WTC11 (cell line): ENCODE data around the gene EIF3K. TPM values are rescaled to one million over a fixed set of nuclear protein-coding genes. Genes with fewer than 3 reads are reported as not detected.
A peak's percentile ranks its signal among the peaks of the same experiment; 100 is the strongest.

ENCODE experiments used
- ATAC-seq: fragments of 200-7000 bp; cut with Tn5 transposase; 2 replicates; pipeline ENCODE4 v1.10.0; 2021; ENCODE audit warnings: mild to moderate bottlenecking, moderate library complexity
- CTCF ChIA-PET: fragments of 300-600 bp; sonication (Branson Sonifier 250); formaldehyde crosslinking; loops from one replicate; lab custom pipeline; 2021; ENCODE audit warnings: antibody characterized with exemption; lab: Charles Lee
- POLR2A ChIA-PET: fragments of 350-600 bp; sonication (Branson Sonifier 250); formaldehyde crosslinking; loops from one replicate; lab custom pipeline; 2021; ENCODE audit warnings: antibody characterized with exemption; lab: Charles Lee
- DNase-seq: peaks from one replicate; pipeline ENCODE4 v3.0.0; 2021; ENCODE audit warnings: low spot score
- H3K27ac Mint-ChIP-seq: 2 replicates; pipeline ENCODE4 v1.8.0; 2021; ENCODE audit warnings: mixed read lengths
- H3K27me3 Mint-ChIP-seq: 2 replicates; pipeline ENCODE4 v1.8.0; 2021; ENCODE audit warnings: low read depth, mild to moderate bottlenecking, moderate library complexity, mixed read lengths
- H3K36me3 Mint-ChIP-seq: 2 replicates; pipeline ENCODE4 v1.8.0; 2021; ENCODE audit warnings: mixed read lengths
- H3K4me1 Mint-ChIP-seq: 2 replicates; pipeline ENCODE4 v1.8.0; 2022; ENCODE audit warnings: mixed read lengths
- H3K4me3 Mint-ChIP-seq: 2 replicates; pipeline ENCODE4 v1.8.0; 2021; ENCODE audit warnings: mild to moderate bottlenecking, moderate library complexity, mixed read lengths
- H3K9me3 Mint-ChIP-seq: 2 replicates; pipeline ENCODE4 v1.8.0; 2021; ENCODE audit warnings: mixed read lengths
- ETV6 ChIP-seq: sonication (generic); formaldehyde crosslinking; IDR thresholded peaks from 2 replicates; pipeline ENCODE4 v1.8.1; 2022; ENCODE audit warnings: mild to moderate bottlenecking, missing genetic modification reagents
- FOXK1 ChIP-seq: sonication (generic); formaldehyde crosslinking; IDR thresholded peaks from 2 replicates; pipeline ENCODE4 v1.8.0; 2022; ENCODE audit warnings: mild to moderate bottlenecking, moderate library complexity, missing genetic modification reagents
- FOXP1 ChIP-seq: sonication (generic); formaldehyde crosslinking; IDR thresholded peaks from 2 replicates; pipeline ENCODE4 v1.8.0; 2022; ENCODE audit warnings: missing genetic modification reagents, mild to moderate bottlenecking, moderate library complexity, borderline replicate concordance
- JAZF1 ChIP-seq: fragments of 250-450 bp; sonication (Bioruptor Pico); IDR thresholded peaks from 2 replicates; pipeline ENCODE4 v1.9.0; 2021; ENCODE audit warnings: moderate library complexity, mild to moderate bottlenecking, inconsistent platforms
- SP1 ChIP-seq: sonication (generic); formaldehyde crosslinking; conservative IDR thresholded peaks from 2 replicates; pipeline ENCODE4 v1.8.1; 2022; ENCODE audit warnings: missing genetic modification reagents
- ZNF121 ChIP-seq: sonication (generic); formaldehyde crosslinking; IDR thresholded peaks from 2 replicates; pipeline ENCODE4 v1.8.0; 2023; ENCODE audit warnings: missing genetic modification reagents
- total RNA-seq: library from RNA; stranded (reverse); gene quantifications from 3 replicates; pipeline ENCODE4 v1.2.3, GENCODE V29; 2021
- TF ChIP-seq, protein P1 (sequence below): sonication (generic); formaldehyde crosslinking; conservative IDR thresholded peaks from 2 replicates; pipeline ENCODE4 v1.8.1; 2023; ENCODE audit warnings: mild to moderate bottlenecking, low read depth, missing genetic modification reagents, moderate library complexity
- TF ChIP-seq, protein P2 (sequence below): sonication (generic); formaldehyde crosslinking; IDR thresholded peaks from 2 replicates; pipeline ENCODE4 v1.8.1; 2022; ENCODE audit warnings: low read depth, mild to moderate bottlenecking, moderate library complexity, missing genetic modification reagents, borderline replicate concordance
- TF ChIP-seq, protein P3 (sequence below): sonication (generic); formaldehyde crosslinking; IDR thresholded peaks from 2 replicates; pipeline ENCODE4 v1.8.1; 2023; ENCODE audit warnings: mild to moderate bottlenecking, missing genetic modification reagents
- TF ChIP-seq, protein P4 (sequence below): sonication (generic); formaldehyde crosslinking; IDR thresholded peaks from 2 replicates; pipeline ENCODE4 v1.8.1; 2022; ENCODE audit warnings: mild to moderate bottlenecking, moderate library complexity, missing genetic modification reagents
- TF ChIP-seq, protein P5 (sequence below): sonication (generic); formaldehyde crosslinking; IDR thresholded peaks from 2 replicates; pipeline ENCODE4 v1.8.0; 2022; ENCODE audit warnings: mild to moderate bottlenecking, missing genetic modification reagents
- TF ChIP-seq, protein P6 (sequence below): sonication (generic); formaldehyde crosslinking; IDR thresholded peaks from 2 replicates; pipeline ENCODE4 v1.8.0; 2022; ENCODE audit warnings: mild to moderate bottlenecking, missing genetic modification reagents
- TF ChIP-seq, protein P7 (sequence below): sonication (generic); formaldehyde crosslinking; IDR thresholded peaks from 2 replicates; pipeline ENCODE4 v1.8.0; 2022; ENCODE audit warnings: mild to moderate bottlenecking, missing genetic modification reagents
- TF ChIP-seq, protein P8 (sequence below): fragments of 250-450 bp; sonication (Bioruptor Pico); IDR thresholded peaks from 2 replicates; pipeline ENCODE4 v1.8.0; 2021; ENCODE audit warnings: mild to moderate bottlenecking
- TF ChIP-seq, protein P9 (sequence below): sonication (generic); formaldehyde crosslinking; IDR thresholded peaks from 2 replicates; pipeline ENCODE4 v1.8.1; 2023; ENCODE audit warnings: mild to moderate bottlenecking, moderate library complexity, missing genetic modification reagents

The EIF3K gene
- total RNA-seq, 1 experiment from 2014 or later: 416 TPM

DNA sequence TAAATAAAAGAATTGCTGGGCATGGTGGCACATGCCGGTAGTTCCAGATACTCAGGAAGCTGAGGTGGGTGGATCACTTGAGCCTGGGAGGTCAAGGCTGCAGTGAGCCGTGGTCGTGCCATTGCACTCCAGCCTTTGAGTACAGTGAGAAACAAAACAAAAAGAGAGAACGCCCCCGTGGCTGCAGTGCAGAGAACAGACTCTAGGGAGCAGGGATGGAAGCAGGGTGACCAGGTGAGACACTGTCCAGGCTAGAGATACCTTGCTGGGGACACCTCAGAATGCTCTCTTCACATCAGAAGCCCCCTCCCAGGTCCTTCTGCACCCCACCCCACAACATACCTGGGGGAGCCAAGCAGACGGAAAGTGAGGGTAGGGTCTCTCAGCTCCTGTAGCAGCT, 26.0 kb upstream of the EIF3K start (continued):
- TF ChIP-seq, protein P1, sequence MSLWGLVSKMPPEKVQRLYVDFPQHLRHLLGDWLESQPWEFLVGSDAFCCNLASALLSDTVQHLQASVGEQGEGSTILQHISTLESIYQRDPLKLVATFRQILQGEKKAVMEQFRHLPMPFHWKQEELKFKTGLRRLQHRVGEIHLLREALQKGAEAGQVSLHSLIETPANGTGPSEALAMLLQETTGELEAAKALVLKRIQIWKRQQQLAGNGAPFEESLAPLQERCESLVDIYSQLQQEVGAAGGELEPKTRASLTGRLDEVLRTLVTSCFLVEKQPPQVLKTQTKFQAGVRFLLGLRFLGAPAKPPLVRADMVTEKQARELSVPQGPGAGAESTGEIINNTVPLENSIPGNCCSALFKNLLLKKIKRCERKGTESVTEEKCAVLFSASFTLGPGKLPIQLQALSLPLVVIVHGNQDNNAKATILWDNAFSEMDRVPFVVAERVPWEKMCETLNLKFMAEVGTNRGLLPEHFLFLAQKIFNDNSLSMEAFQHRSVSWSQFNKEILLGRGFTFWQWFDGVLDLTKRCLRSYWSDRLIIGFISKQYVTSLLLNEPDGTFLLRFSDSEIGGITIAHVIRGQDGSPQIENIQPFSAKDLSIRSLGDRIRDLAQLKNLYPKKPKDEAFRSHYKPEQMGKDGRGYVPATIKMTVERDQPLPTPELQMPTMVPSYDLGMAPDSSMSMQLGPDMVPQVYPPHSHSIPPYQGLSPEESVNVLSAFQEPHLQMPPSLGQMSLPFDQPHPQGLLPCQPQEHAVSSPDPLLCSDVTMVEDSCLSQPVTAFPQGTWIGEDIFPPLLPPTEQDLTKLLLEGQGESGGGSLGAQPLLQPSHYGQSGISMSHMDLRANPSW (CRISPR knock-in tag): no peak
- TF ChIP-seq, protein P2, sequence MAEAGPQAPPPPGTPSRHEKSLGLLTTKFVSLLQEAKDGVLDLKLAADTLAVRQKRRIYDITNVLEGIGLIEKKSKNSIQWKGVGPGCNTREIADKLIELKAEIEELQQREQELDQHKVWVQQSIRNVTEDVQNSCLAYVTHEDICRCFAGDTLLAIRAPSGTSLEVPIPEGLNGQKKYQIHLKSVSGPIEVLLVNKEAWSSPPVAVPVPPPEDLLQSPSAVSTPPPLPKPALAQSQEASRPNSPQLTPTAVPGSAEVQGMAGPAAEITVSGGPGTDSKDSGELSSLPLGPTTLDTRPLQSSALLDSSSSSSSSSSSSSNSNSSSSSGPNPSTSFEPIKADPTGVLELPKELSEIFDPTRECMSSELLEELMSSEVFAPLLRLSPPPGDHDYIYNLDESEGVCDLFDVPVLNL (CRISPR knock-in tag): no peak
- no peak for TF ChIP-seq ZNF121 (CRISPR knock-in tag)
- TF ChIP-seq, protein P3, sequence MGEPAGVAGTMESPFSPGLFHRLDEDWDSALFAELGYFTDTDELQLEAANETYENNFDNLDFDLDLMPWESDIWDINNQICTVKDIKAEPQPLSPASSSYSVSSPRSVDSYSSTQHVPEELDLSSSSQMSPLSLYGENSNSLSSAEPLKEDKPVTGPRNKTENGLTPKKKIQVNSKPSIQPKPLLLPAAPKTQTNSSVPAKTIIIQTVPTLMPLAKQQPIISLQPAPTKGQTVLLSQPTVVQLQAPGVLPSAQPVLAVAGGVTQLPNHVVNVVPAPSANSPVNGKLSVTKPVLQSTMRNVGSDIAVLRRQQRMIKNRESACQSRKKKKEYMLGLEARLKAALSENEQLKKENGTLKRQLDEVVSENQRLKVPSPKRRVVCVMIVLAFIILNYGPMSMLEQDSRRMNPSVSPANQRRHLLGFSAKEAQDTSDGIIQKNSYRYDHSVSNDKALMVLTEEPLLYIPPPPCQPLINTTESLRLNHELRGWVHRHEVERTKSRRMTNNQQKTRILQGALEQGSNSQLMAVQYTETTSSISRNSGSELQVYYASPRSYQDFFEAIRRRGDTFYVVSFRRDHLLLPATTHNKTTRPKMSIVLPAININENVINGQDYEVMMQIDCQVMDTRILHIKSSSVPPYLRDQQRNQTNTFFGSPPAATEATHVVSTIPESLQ (CRISPR knock-in tag): no peak

DNA sequence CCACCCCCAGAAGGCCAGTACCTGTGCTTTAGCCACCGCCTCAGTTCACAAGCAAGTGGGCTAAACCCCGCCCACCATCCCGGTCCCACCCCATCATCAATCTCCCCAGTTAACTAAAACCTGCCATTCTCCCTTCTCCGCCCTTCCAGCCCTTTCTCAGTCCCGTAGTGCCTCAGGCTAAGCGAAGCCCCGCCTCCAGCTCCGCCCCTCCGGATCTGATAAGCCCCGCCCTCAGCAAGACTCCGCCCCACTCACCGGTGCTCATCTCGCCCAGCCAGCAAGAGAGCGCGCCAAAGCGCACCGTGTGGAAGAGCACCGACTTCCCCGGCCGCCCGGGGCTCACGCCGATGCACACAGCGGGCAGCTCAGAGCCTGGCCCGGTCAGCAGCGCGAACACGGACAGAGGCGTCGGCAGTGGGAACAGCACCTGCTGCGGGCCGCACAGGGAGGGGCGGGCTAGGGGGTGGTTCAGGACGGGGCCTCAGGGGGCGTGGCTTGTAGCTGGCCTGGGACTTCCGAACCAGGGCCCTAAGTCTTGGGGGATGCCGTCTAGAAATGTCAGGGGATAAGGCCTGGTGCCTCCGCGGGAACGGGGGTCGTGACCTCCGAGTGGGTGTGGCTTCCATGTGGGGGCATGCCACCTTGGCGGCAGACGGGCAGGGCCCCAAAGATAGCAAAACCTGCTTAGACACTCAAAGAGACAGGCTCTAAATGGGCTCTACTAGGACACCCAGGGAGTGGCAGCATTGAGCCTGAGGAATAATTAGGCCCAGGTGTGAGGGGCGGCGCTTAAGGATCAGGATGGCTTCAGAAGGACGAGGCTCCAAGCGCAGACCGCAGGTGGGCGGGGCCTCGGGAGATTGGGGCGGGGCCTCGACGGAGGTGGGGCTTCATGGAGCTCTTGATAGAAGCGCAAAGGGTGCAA, 22.7 kb upstream of the EIF3K start:
- peak overlapping the region; percentile 98 for H3K27ac Mint-ChIP-seq
- 0 out of 2 replicates have a peak, but pooled peaks have one; percentile 47 for TF ChIP-seq FOXK1 (CRISPR knock-in tag)
- 0 out of 2 replicates have a peak, but pooled peaks have one; percentile 17 for TF ChIP-seq ETV6 (CRISPR knock-in tag)
- TF ChIP-seq, protein P4, sequence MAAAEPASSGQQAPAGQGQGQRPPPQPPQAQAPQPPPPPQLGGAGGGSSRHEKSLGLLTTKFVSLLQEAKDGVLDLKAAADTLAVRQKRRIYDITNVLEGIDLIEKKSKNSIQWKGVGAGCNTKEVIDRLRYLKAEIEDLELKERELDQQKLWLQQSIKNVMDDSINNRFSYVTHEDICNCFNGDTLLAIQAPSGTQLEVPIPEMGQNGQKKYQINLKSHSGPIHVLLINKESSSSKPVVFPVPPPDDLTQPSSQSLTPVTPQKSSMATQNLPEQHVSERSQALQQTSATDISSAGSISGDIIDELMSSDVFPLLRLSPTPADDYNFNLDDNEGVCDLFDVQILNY (CRISPR knock-in tag): 0 out of 2 replicates have a peak, but pooled peaks have one; percentile 64
- TF ChIP-seq JAZF1: no peak
- TF ChIP-seq, protein P5, sequence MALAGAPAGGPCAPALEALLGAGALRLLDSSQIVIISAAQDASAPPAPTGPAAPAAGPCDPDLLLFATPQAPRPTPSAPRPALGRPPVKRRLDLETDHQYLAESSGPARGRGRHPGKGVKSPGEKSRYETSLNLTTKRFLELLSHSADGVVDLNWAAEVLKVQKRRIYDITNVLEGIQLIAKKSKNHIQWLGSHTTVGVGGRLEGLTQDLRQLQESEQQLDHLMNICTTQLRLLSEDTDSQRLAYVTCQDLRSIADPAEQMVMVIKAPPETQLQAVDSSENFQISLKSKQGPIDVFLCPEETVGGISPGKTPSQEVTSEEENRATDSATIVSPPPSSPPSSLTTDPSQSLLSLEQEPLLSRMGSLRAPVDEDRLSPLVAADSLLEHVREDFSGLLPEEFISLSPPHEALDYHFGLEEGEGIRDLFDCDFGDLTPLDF (CRISPR knock-in tag): no peak
- TF ChIP-seq, protein P6, sequence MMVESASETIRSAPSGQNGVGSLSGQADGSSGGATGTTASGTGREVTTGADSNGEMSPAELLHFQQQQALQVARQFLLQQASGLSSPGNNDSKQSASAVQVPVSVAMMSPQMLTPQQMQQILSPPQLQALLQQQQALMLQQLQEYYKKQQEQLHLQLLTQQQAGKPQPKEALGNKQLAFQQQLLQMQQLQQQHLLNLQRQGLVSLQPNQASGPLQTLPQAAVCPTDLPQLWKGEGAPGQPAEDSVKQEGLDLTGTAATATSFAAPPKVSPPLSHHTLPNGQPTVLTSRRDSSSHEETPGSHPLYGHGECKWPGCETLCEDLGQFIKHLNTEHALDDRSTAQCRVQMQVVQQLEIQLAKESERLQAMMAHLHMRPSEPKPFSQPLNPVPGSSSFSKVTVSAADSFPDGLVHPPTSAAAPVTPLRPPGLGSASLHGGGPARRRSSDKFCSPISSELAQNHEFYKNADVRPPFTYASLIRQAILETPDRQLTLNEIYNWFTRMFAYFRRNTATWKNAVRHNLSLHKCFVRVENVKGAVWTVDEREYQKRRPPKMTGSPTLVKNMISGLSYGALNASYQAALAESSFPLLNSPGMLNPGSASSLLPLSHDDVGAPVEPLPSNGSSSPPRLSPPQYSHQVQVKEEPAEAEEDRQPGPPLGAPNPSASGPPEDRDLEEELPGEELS (CRISPR knock-in tag): 0 out of 2 replicates have a peak, but pooled peaks have one; percentile 53
- TF ChIP-seq, protein P7, sequence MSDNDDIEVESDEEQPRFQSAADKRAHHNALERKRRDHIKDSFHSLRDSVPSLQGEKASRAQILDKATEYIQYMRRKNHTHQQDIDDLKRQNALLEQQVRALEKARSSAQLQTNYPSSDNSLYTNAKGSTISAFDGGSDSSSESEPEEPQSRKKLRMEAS (CRISPR knock-in tag): peak; percentile 74
- TF ChIP-seq, protein P8, sequence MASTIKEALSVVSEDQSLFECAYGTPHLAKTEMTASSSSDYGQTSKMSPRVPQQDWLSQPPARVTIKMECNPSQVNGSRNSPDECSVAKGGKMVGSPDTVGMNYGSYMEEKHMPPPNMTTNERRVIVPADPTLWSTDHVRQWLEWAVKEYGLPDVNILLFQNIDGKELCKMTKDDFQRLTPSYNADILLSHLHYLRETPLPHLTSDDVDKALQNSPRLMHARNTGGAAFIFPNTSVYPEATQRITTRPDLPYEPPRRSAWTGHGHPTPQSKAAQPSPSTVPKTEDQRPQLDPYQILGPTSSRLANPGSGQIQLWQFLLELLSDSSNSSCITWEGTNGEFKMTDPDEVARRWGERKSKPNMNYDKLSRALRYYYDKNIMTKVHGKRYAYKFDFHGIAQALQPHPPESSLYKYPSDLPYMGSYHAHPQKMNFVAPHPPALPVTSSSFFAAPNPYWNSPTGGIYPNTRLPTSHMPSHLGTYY (CRISPR knock-in tag): no peak
- TF ChIP-seq FOXP1 (CRISPR knock-in tag): peak; percentile 71; the same call in 1 of the 2 replicates
- TF ChIP-seq SP1 (CRISPR knock-in tag): peak; percentile 91
- TF ChIP-seq, protein P9, sequence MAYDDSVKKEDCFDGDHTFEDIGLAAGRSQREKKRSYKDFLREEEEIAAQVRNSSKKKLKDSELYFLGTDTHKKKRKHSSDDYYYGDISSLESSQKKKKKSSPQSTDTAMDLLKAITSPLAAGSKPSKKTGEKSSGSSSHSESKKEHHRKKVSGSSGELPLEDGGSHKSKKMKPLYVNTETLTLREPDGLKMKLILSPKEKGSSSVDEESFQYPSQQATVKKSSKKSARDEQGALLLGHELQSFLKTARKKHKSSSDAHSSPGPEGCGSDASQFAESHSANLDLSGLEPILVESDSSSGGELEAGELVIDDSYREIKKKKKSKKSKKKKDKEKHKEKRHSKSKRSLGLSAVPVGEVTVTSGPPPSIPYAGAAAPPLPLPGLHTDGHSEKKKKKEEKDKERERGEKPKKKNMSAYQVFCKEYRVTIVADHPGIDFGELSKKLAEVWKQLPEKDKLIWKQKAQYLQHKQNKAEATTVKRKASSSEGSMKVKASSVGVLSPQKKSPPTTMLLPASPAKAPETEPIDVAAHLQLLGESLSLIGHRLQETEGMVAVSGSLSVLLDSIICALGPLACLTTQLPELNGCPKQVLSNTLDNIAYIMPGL (CRISPR knock-in tag): peak; percentile 37; the same call in 1 of the 2 replicates
- H3K4me3 Mint-ChIP-seq: peak overlapping the region; percentile 91
- POLR2A ChIA-PET: interaction anchor here (0.6 to 2.4 kb wide), 6 partner anchors 16 to 345 kb away, joined by 3 to 28 read pairs (median 4); partner anchors contain the start of genes EIF3K and MAP4K1
- ATAC-seq (peak; percentile 90), DNase-seq (peak; percentile 98)
- peaks cover 7% of the 10 kb centered on the region; the same call in 1 of the 2 replicates for H3K27me3 Mint-ChIP-seq
- peaks cover 3% of the 10 kb centered on the region; the same call in 1 of the 2 replicates for H3K9me3 Mint-ChIP-seq
- H3K4me1 Mint-ChIP-seq: peaks cover 8% of the 10 kb centered on the region
- CTCF ChIA-PET: interaction anchor here (0.5 to 2.6 kb wide), 21 partner anchors 10 to 334 kb away, joined by 3 to 36 read pairs (median 3); partner anchors contain the start of genes ACTN4, EIF3K, FAM98C and MRPS12
- H3K36me3 Mint-ChIP-seq: no peaks in the 10 kb centered on the region
